Sigmoid colon (tissue), 7 donors: ENCODE results near the gene CATSPERE. TPM values are rescaled to one million over a fixed set of nuclear protein-coding genes. Genes with fewer than 3 reads are reported as not detected.

Experiments
- DNase-seq: peaks from one replicate; pipeline ENCODE4 v3.0.0-alpha.2; 2019
- H3K27ac ChIP-seq, 4 donors: fragments of 200-600 bp; sonication (generic); one replicate each; pipeline ENCODE4 v1.5.1; 2016 to 2019; ENCODE audit warnings: mild to moderate bottlenecking in 1 of 4
- H3K27me3 ChIP-seq, 3 donors: fragments of 200-600 bp; sonication (generic); one replicate each; pipeline ENCODE4 v1.5.1; 2019; ENCODE audit warnings: mild to moderate bottlenecking in 1 of 3
- H3K36me3 ChIP-seq, 4 donors: fragments of 200-600 bp; sonication (generic); one replicate each; pipeline ENCODE4 v1.5.1; 2016 to 2019
- H3K4me1 ChIP-seq, 4 donors: fragments of 200-600 bp; sonication (generic); one replicate each; pipeline ENCODE4 v1.5.1; 2017 to 2019
- H3K4me3 ChIP-seq, 4 donors: fragments of 200-600 bp; sonication (generic); one replicate each; pipeline ENCODE4 v1.5.1; 2017 to 2019; ENCODE audit warnings: mild to moderate bottlenecking in 2 of 4, moderate library complexity in 1 of 4
- H3K9me3 ChIP-seq, 4 donors: fragments of 200-600 bp in 3 of 4; sonication (generic) in 3 of 4; one replicate each; pipeline versions ENCODE4 v1.5.1 to v1.6.1; 2013 to 2019
- EP300 ChIP-seq, 4 donors: sonication (generic); formaldehyde crosslinking; IDR thresholded peaks; one replicate each; pipeline ENCODE4 v1.6.1; 2017; ENCODE audit warnings: antibody characterized with exemption in 4 of 4
- POLR2A ChIP-seq, 2 donors: fragments of 450-650 bp; IDR thresholded peaks; one replicate each; pipeline ENCODE4 v1.6.1; 2016; ENCODE audit warnings: antibody characterized with exemption in 2 of 2, mild to moderate bottlenecking in 2 of 2, moderate library complexity in 2 of 2
- POLR2AphosphoS5 ChIP-seq, 4 donors: sonication (generic); formaldehyde crosslinking; IDR thresholded peaks; one replicate each; pipeline ENCODE4 v1.6.1; 2017; ENCODE audit warnings: antibody characterized with exemption in 4 of 4
- WGBS, 2 donors: extraction: QIAGEN DNeasy Blood & Tissue Kit; methylation state at CpG; one replicate each; pipeline ENCODE4 v1.1.7; 2013; 5-methylcytosine and 5-hydroxymethylcytosine counted together
- intact Hi-C: fragments of 100-400 bp; cut with DNase I; formaldehyde crosslinking; loops from one replicate; pipeline ENCODE4 v1.15.1; 2023
- polyA plus RNA-seq, 3 donors: library from polyadenylated mRNA; stranded (reverse); fragments of 200-250 nt; gene quantifications; one replicate each; pipeline ENCODE4 v1.2.3, GENCODE V29; 2013
- total RNA-seq, 4 donors: library from RNA; depleted of rRNA; stranded (reverse); fragments of >200 nt; gene quantifications; one replicate each; pipeline ENCODE4 v1.1.0, GENCODE V29; 2016
- TF ChIP-seq, protein P1 (sequence below), 4 experiments: fragments of 450-650 bp in 3 of 4; fragments of 200-600 bp in 1 of 4; IDR thresholded peaks; one replicate each; pipeline ENCODE4 v1.5.1; 2016 to 2019; ENCODE audit warnings: antibody characterized with exemption in 4 of 4, mild to moderate bottlenecking in 3 of 4, moderate library complexity in 2 of 4
- donor health status: healthy with polysubstance abuse.
- donor health status: Bipolar disorder and iron deficiency.
- donor health status: healthy.

Gene CATSPERE
- total and polyA plus RNA-seq, 7 donors = 0.31 to 2.0 (median 1.4) TPM; not detected in 2

DNA sequence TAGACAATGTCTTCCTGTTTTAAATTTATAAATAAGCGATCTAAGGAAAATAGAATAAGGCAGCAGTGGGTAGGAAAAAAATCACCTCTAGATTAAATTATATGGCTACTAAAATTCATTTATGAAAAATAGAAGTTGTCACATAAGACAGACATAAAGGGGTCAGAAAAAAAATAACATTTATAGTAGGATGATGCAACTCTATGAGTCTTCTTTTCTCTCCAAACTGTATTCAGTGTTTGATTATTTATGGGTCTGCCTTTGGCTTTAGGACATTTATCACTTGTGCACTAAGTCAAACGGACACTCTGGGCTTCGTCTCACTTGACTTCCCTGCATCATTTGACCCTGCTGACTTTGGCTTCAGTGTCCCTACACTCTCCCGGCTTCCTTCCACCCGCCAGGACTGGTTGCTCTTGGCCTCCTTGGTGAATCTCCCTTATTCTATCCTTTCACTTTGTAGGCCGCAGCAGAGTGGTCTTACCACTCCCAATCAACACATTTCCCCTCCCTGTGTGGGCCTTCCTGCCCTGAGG, 144.8 kb downstream of the CATSPERE start:
- intact Hi-C loops = no loop called here
- no peaks in the 10 kb centered on the region for H3K36me3 ChIP-seq
- no peaks in the 10 kb centered on the region for H3K9me3 ChIP-seq
- H3K27me3 ChIP-seq = no peaks in the 10 kb centered on the region
- no peaks in the 10 kb centered on the region for H3K4me1 ChIP-seq
- no peak overlapping the region for H3K27ac ChIP-seq
- TF ChIP-seq, protein P1, sequence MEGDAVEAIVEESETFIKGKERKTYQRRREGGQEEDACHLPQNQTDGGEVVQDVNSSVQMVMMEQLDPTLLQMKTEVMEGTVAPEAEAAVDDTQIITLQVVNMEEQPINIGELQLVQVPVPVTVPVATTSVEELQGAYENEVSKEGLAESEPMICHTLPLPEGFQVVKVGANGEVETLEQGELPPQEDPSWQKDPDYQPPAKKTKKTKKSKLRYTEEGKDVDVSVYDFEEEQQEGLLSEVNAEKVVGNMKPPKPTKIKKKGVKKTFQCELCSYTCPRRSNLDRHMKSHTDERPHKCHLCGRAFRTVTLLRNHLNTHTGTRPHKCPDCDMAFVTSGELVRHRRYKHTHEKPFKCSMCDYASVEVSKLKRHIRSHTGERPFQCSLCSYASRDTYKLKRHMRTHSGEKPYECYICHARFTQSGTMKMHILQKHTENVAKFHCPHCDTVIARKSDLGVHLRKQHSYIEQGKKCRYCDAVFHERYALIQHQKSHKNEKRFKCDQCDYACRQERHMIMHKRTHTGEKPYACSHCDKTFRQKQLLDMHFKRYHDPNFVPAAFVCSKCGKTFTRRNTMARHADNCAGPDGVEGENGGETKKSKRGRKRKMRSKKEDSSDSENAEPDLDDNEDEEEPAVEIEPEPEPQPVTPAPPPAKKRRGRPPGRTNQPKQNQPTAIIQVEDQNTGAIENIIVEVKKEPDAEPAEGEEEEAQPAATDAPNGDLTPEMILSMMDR (IDR thresholded peaks at IDR 0.05) = no peak
- TF ChIP-seq POLR2A (IDR thresholded peaks at IDR 0.05) (no peak), POLR2AphosphoS5 (IDR thresholded peaks at IDR 0.05) (no peak), EP300 (IDR thresholded peaks at IDR 0.05) (no peak)
- WGBS, 2 donors = 89 to 92% methylated on average over 6 of the region's 6 CpGs
- no peak overlapping the region for H3K4me3 ChIP-seq
- DNase-seq = no peak

DNA sequence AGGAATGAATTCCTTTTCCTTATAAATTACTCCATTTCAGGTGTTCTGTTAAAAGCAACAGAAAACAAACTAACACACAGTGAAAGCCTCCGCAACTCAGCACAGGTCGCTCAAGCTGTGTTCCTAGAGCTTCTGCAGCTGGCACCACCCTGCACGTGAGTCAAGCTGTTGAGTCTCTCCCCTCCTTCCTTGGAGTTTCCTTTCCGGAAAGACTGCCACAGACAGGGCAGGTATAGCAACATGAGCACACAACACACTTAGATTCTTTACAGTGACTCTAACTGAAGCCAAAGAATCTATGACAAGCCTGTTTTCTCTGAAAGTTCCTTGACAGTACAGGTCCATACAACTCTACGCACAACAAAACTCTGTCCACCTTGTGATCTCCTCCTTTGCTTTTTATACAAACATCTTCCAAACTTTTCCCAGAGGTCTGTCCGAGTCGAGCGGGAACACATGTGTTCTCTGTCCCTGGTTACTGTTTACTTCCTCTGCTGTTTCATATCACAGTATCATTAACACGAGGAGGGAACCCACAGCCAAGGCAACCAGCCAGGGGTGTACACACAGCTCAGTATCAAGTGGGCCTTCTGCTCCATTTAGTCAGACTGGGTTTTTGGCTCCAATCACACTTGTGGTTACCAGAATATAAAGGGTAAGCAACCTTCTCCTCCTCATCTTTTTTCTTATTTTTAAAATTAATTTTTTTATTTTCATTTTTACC, 153.2 kb downstream of the CATSPERE start:
- no peak for TF ChIP-seq EP300 (IDR thresholded peaks at IDR 0.05)
- no peak for TF ChIP-seq POLR2A (IDR thresholded peaks at IDR 0.05)
- peak in 1 of 4 donors; percentile 19 for TF ChIP-seq POLR2AphosphoS5 (IDR thresholded peaks at IDR 0.05)
- TF ChIP-seq, protein P1 (IDR thresholded peaks at IDR 0.05) = no peak
- intact Hi-C loops = no loop called here
- H3K4me3 ChIP-seq = no peak overlapping the region
- H3K27me3 ChIP-seq = no peaks in the 10 kb centered on the region
- no peaks in the 10 kb centered on the region for H3K4me1 ChIP-seq
- no peaks in the 10 kb centered on the region for H3K9me3 ChIP-seq
- H3K27ac ChIP-seq = peak overlapping the region in 1 of 4 donors; percentile 20
- no peaks in the 10 kb centered on the region for H3K36me3 ChIP-seq
- peak; percentile 73 for DNase-seq
- WGBS, 2 donors = 57 to 77% methylated on average over 9 of the region's 9 CpGs

DNA sequence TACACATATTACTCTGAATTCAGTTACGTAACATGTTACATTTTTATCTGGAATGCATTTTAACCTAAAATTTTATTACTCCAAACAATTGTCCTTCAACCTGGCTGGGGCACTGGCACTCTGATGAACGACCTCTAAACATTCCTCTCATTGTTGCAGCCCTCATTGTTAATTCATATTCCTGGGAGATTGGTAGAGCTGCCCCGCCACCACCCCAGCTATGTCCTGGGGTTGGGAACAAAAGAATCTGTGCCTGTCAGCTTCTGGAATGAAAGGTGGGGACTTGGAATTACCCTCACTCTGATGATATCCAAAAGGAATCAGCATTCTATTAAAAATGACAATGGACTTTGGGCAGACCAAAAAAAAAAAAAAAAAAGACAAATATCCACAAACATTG, 153.8 kb downstream of the CATSPERE start:
- intact Hi-C loops = no loop called here
- no peaks in the 10 kb centered on the region for H3K9me3 ChIP-seq
- no peaks in the 10 kb centered on the region for H3K36me3 ChIP-seq
- H3K27me3 ChIP-seq = no peaks in the 10 kb centered on the region
- TF ChIP-seq POLR2A (IDR thresholded peaks at IDR 0.05) = no peak
- no peak for TF ChIP-seq POLR2AphosphoS5 (IDR thresholded peaks at IDR 0.05)
- TF ChIP-seq EP300 (IDR thresholded peaks at IDR 0.05) = no peak
- TF ChIP-seq, protein P1 (IDR thresholded peaks at IDR 0.05) = no peak
- 42 to 65% methylated on average over 3 of the region's 3 CpGs for WGBS, 2 donors
- H3K4me3 ChIP-seq = no peak overlapping the region
- no peaks in the 10 kb centered on the region for H3K4me1 ChIP-seq
- no peak overlapping the region for H3K27ac ChIP-seq
- no peak for DNase-seq

DNA sequence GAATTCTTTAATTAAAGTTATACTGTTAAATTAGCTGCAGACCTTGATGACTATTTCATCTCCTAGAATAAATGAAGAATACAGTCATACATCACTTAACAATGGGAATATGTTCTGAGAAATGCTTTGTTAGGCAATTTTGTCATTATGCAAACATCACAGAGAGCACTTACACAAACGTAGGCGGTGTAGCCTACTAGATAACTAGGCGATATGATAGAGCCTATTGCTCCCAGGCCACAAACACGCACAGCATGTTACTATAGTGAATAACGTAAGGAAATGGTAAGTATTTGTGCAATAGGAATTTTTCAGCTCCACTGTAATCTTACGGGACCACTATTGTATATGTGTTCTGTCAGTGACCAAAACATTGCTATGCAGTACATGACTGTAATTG, 154.2 kb downstream of the CATSPERE start:
- Histone ChIP-seq H3K4me3 (no peak overlapping the region), H3K9me3 (no peaks in the 10 kb centered on the region), H3K27ac (no peak overlapping the region), H3K36me3 (no peaks in the 10 kb centered on the region), H3K27me3 (no peaks in the 10 kb centered on the region), H3K4me1 (no peaks in the 10 kb centered on the region)
- 76 to 89% methylated on average over 6 of the region's 6 CpGs for WGBS, 2 donors
- DNase-seq = no peak
- intact Hi-C loops = no loop called here
- TF ChIP-seq, protein P1 (IDR thresholded peaks at IDR 0.05) = no peak
- TF ChIP-seq EP300 (IDR thresholded peaks at IDR 0.05) (no peak), POLR2A (IDR thresholded peaks at IDR 0.05) (no peak), POLR2AphosphoS5 (IDR thresholded peaks at IDR 0.05) (no peak)
